ENCODE data around the gene ST6GALNAC3.

DNA sequence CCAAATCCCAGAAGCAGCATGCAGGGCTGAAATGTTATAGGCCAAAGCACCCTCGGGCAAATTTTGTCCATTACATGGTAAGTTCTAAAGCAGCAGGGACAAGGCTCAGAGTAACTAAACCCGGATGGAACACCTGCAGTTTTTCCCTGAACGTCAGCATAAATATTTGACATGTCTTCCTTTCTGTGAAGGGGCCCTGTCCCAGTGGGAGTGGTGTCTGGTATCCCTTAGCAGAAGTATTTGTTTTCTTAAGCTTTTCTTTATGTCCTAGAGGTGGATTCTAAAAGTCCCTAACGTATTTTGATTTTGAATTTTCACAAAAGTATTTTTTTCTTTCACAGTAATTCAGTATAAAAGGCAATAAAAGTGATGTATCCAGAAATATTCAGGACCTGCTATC is 223.9 kb downstream of the ST6GALNAC3 start:
- no peak for TF ChIP-seq POLR2A (IDR thresholded peaks at IDR 0.05)
- TF ChIP-seq, protein P1, sequence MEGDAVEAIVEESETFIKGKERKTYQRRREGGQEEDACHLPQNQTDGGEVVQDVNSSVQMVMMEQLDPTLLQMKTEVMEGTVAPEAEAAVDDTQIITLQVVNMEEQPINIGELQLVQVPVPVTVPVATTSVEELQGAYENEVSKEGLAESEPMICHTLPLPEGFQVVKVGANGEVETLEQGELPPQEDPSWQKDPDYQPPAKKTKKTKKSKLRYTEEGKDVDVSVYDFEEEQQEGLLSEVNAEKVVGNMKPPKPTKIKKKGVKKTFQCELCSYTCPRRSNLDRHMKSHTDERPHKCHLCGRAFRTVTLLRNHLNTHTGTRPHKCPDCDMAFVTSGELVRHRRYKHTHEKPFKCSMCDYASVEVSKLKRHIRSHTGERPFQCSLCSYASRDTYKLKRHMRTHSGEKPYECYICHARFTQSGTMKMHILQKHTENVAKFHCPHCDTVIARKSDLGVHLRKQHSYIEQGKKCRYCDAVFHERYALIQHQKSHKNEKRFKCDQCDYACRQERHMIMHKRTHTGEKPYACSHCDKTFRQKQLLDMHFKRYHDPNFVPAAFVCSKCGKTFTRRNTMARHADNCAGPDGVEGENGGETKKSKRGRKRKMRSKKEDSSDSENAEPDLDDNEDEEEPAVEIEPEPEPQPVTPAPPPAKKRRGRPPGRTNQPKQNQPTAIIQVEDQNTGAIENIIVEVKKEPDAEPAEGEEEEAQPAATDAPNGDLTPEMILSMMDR (IDR thresholded peaks at IDR 0.05), result no peak

Data from testis (tissue), 2 donors.